GM18858 (cell line): ENCODE measurements around the gene IPO4.
"Not testable (repeated sequence)": the region's sequence is repeated elsewhere in the genome, so short reads cannot be mapped to it uniquely, and the experiment has no call there.

Source experiments
- ATAC-seq: cut with Tn5 transposase; IDR thresholded peaks from one replicate; pipeline ENCODE4 v1.9.1; 2021; ENCODE audit not compliant: unreplicated experiment

IPO4 gene, protein sequence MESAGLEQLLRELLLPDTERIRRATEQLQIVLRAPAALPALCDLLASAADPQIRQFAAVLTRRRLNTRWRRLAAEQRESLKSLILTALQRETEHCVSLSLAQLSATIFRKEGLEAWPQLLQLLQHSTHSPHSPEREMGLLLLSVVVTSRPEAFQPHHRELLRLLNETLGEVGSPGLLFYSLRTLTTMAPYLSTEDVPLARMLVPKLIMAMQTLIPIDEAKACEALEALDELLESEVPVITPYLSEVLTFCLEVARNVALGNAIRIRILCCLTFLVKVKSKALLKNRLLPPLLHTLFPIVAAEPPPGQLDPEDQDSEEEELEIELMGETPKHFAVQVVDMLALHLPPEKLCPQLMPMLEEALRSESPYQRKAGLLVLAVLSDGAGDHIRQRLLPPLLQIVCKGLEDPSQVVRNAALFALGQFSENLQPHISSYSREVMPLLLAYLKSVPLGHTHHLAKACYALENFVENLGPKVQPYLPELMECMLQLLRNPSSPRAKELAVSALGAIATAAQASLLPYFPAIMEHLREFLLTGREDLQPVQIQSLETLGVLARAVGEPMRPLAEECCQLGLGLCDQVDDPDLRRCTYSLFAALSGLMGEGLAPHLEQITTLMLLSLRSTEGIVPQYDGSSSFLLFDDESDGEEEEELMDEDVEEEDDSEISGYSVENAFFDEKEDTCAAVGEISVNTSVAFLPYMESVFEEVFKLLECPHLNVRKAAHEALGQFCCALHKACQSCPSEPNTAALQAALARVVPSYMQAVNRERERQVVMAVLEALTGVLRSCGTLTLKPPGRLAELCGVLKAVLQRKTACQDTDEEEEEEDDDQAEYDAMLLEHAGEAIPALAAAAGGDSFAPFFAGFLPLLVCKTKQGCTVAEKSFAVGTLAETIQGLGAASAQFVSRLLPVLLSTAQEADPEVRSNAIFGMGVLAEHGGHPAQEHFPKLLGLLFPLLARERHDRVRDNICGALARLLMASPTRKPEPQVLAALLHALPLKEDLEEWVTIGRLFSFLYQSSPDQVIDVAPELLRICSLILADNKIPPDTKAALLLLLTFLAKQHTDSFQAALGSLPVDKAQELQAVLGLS

DNA sequence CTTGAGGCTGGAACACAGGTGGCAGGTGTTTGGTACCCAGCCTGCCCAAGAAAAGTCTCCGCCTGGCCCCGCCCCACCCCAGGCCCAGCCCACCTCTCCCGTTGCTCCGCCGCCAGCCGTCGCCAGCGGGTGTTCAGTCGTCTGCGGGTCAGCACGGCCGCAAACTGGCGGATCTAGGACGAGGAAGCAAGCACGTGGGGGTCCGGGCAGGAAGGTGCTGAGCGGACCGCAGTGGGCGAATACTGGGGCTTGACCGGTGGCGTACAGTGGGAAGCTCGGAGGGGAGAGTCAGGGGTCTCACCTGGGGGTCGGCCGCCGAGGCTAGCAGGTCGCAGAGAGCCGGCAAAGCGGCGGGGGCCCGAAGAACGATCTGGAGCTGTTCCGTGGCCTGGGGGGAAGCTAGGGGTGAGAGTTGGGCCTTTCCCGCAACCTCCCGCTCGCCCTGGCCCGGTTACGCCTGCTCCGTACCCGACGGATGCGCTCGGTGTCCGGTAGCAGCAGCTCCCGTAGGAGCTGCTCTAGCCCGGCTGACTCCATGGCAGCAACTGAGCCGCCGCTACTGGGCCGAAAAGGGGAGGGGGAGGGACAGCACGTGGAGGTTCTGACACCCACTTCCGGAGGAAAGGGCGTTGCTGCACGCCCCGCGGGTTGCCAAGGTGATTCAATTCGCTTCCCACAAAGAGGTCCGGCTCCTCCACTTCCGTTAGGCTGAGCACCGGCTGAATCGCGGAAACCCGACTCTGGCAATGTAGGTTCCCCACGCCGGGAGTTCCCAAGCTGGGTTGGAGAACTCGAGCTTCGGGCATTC, at the start of gene IPO4:
Gene IPO4, minus strand, starts transcription at position 566 of the 808 bp plus-strand sequence. Its CDS starts 29 bp downstream, at position 537.
- ATAC-seq = peak; percentile 88

DNA sequence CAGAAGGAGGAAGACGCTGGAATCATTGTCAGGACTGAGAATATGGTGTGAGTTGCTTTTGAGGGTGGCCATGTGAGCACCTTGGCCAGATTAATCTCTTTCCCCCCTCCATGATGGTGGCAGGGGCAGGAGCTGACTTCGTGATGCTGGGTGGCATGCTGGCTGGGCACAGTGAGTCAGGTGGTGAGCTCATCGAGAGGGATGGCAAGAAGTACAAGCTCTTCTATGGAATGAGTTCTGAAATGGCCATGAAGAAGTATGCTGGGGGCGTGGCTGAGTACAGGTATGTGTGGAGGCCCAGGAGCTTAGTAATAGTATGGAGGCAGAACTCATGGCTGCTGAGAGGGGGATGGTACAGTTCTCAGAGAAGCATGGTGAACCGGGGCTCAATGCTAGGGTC, 49.5 kb upstream of the IPO4 start:
- ATAC-seq = no peak

DNA sequence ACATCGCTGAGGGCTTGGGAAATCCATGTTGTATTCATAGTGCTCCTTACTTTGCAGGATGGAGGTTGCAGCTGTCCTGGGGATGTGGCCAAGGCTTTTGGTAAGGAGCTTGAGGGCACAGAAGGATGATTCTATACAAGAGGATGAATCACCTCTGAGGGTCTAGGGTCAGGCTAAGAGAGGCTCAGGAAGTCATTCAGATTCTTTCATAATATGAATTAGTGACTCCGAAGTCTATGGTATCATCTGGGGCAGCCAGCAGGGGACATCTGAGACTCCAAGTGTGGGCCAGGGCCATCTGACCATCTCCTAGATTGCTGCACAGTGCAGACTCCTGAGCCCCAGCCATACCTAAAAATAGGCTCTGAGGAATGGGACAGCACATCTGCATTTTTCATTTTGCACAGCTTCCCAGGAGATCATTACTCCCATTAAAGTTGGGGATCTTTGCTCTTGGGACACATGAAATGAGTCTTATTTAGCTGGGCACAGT, 48.9 kb upstream of the IPO4 start:
- ATAC-seq = no peak

DNA sequence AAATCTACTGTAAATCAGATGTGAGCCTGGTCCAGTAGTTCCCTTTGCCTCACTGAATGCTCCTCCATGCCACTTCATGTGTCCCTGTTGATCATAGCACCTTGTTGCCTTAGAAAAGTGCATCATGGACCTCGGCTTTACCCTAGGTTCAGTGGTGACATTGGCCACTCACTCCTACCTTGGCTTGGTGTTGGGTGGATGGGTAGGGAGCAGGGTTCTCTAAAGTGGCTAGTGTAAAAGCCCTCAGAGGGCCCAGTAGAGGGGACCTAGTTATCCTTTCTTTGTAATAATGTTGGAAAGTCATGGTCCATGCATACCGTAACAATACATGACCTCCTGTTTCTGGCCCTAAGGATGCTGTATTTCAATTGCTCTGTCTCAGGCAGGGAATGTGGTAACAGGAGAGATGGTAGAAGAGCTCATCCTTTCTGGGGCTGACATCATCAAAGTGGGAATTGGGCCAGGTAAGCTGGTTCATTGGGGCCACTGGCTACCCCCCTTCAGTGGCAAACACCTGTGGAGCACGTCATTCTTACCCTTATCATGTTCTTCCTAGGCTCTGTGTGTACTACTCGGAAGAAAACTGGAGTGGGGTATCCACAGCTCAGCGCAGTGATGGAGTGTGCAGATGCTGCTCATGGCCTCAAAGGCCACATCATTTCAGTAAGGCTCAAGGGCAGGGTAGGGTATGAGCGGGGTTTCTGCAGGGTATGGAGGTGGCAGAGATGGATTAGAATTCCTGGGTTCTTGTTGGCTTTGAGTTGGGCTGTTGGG, 48.3 kb upstream of the IPO4 start:
- ATAC-seq = no peak

DNA sequence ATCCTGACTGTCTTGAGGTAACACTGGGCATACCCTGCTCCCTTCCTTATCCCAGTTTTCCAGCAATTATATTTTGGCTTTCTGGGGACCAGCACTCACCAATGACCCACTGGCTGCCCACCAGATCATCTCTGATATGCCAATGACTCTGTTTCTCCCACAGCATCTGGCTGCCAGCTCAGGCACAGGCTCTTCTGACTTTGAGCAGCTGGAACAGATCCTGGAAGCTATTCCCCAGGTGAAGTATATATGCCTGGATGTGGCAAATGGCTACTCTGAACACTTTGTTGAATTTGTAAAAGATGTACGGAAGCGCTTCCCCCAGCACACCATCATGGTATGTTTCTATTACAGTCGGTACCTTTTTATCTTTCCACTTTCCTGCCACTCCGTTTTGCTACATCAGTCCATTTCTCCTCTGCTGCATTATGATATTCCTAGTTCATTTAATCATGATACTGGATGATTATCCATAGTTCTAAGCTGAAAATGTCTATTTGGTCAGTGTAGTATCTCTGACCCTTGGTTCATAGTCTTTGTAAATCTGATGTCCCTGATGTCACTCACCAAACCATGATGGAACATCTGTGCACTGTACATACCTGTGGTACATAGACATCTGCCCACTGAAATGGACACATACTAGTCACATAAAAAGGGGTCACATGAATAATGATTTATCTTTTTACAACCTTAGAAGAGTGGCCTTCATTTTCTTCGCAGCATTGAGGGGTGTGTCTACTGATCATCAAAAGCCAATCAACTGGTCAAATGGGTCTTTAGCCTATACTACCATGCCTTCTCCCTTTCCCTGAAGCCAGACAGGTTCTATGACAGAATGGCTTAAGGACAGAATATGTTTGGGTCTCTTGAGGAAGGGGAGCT, 47.4 kb upstream of the IPO4 start:
- no peak for ATAC-seq

DNA sequence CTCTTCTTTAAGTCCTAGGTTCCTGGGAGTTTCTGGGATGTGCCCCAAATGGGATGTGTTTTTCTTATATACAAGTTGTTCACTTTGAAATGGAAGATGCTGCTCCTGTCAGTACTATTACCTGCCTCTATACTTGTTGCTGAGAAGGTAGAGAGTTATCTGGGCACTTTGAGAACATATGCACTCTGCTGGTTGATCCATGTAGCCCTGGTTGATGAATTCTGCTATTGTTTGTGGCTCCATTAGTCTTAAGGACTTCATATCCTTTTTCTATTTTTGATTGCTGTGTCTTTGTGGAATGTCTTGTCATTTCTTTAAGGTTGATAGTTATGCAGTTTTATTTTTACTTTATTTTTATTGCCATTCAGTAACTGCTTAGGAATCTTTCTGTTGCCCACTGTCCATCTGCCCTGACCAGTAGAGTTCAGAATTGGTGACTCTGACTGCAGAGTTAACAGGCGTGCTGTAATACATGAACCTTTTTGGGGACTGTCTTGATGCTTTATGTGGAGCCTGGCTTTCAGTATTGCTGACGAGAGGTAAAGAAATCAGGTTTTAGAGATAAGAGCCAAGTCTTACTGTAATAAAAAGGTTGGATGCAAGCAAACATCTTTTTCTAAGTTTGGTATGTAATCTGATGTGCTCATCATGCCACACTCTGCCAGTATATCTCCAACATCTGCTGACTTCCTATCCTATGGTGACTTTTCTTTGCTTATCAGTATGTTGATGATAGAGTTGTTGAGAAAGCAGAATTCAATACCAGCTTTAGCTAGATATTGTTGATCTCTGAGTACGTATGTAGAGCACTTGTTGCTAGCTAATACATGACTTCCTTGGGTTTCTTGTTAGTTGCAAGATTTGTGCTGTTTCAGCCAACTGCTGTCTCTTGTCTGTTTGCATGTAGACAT, 45.7 kb upstream of the IPO4 start:
- ATAC-seq = no peak

DNA sequence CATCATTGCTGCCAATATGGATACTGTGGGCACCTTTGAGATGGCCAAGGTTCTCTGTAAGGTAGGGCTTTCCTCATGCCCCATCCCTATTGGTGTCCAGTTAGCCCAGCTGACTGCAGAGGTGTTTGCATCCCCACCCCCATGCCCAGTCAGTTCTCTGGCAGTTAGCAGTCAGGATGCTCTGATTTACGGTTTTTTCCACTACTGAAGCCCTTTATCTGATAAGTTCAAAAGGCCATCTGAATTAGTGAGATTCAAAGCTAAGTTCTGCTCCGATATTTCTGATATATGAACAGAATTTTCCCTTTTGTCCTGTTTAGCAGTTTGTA, 44.9 kb upstream of the IPO4 start:
- ATAC-seq = no peak

DNA sequence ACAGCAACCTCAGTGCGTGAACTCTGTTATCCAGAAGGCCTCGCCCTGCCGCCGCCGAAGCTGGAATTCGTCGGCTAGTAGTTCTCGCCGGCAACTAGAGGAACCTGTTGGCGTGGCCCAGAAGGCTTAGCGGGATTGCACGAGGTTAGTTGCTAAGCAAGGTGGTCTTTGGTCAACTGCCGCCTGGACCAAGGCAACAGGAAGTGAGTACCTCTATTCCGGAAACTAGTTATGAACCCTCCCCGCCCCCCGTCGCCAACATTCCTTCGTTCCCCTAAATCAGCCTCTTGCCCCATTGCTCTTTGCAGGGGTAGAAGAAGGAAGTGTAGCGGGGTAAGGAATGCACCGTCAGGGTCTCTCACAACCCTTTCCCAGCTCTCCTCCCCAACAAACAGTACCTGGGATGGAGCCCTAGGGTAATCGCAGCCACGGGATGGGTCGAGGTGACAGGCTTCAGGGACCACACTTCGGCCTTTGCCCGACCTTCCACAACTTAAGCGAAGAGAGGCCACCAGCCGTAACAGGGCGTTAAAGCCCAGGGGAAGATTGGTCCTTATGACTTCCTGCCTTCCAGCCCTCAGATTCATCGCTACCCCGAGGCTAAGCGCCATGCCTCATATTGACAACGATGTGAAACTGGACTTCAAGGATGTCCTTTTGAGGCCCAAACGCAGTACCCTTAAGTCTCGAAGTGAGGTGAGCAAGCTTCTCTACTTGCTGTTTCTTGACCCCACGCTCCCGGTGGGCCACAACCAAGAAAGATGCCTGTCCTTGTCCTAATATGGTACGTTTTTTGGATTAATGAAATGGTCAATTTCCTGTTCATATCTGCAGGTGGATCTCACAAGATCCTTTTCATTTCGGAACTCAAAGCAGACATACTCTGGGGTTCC, 44.3 kb upstream of the IPO4 start, which contains the start of gene GMPR2:
Gene GMPR2, plus strand, starts transcription at position 285 of the 893 bp plus-strand sequence. Its CDS starts 325 bp downstream, at position 610.
- peak; percentile 34 for ATAC-seq

DNA sequence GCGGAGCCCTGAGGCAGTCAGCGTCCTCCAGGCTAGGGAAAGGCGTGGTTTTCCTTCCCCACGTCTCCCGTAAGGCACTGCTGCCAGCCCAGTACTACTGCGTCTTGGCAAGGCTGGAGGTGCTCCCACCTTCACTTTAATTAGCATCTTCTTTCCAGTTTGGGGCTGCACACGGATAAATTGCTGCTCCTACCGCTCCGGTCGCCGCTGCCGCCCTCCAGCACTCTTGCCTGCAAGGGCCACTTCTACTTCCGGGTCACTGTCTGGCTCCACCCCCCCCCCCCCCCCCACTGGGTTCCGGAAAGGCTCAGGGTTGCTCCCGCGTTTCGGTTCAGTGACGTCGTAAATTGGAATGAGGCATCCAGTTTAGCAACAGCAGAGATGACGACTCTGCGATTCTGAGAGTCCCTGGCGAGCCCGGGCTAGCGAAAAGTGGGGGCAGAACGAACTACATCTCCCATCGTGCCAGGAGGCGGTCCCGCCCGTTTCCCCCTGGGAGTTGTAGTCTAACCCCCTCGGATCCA, 43.6 kb upstream of the IPO4 start, which contains the start of gene NEDD8:
Gene NEDD8, minus strand, starts transcription at position 247 of the 524 bp plus-strand sequence. Its CDS starts 100 bp downstream, at position 147.
- ATAC-seq = peak; percentile 69

DNA sequence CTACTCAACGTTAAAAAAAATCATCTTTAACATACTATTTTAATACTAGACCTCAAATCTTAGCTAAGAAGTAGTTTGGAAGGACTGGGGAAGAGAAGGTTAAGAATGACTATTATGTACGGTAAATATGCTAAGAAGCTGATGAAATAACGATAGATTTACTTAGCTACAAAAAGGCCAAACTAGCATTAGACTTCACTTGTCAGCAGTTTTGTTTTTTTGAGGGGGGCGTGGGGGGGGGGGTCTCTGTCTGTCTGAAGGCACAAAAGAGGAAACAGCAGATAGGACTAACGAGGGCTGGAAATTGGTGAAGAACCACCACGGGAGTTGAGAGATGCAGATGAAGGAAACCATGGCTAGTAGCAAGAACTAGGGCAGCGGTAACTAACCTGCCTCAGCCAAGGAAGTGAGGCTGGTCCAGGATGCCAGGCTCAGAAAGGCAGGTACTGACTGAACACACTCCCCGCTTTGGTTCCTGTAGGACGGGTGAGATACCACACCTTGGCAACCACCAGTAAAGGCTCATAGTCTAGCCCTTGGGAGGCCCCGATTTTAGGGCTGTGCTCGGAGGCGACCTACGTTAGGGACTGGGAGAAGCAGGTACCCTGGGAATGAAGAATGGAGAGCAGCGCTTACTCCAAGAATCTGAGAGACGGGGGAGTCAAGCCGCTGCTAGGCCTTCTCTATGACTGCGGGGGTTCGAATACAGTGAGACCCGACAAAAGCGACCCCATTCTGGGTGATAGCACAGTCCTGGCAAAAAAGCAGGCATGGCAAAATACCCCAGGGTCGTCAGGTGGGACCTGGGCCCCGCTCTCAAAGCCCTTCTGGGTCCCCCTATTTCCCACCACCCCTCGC, 42.9 kb upstream of the IPO4 start:
- ATAC-seq = no peak

DNA sequence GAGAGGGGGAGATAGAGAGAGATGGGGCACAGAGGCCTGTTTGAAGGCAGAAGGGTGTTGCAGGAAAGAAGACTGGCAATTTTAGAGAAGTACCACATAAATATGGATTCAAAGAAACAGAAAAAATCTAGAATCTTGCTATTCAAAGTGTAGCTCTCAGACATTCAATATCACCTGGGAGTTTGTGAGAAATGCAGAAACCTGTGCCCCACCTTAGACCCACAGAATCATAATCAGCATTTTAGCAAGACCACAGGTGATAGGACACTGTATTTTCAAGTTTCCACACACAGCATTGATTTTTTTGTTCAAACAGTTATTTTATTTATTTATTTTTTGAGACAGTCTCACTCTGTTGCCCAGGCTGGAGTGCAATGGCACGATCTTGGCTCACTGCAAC, 40.3 kb upstream of the IPO4 start:
- no peak for ATAC-seq

DNA sequence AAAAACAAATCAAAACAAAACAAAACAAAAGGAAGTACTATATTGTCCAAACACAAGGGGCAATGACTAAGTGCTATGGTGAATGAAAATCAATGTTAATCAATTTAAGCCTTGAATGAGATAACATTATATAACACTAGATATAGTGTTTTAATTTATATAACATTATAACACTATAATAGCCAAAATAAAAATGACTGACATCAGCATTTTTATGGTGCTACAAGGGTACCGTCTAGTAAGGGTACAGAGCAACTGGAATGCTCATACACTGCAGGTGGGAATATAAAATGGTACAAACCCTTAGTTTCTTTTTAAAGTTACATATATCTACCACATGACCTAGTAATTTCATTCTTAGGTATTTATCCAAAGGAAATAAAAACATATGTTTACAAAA, 37.9 kb upstream of the IPO4 start:
- ATAC-seq = no peak

DNA sequence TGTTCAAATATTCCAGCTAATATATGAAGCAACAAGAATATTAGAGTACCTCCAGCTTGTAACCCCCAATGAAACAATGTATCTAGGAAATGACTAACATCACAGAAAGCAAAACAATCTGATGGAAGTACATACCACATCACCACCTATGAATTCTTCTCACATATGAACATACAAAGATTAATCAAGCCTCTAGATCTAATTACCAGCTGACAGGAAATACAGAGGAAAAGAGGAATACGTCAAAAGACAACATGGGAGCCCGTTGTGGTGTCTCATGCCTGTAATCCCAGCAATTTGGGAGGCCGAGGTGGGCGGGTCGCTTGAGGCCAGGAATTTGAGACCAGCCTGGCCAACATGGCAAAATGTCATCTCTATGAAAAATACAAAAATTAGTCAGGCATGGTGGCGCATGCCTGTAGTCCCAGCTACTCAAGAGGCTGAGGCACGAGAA, 36.0 kb upstream of the IPO4 start:
- ATAC-seq = no peak

DNA sequence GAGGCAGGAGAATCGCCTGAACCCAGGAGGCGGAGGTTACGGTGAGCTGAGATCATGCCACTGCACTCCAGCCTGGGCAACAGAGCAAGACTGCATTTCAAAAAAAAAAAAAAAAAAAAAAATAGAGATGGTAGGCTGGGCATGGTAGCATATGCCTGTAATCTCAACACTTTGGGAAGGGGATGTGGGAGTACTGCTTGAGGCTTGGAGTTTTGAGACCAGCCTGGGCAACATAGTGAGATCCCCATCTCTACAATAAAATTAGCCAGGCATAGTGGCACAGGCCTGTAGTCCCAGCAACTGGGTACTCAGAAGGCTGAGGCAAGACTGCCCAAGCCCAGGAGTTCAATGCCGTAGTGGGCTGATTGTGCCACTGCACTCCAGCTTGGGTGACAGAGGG, 34.4 kb upstream of the IPO4 start:
- ATAC-seq = not testable (repeated sequence)

DNA sequence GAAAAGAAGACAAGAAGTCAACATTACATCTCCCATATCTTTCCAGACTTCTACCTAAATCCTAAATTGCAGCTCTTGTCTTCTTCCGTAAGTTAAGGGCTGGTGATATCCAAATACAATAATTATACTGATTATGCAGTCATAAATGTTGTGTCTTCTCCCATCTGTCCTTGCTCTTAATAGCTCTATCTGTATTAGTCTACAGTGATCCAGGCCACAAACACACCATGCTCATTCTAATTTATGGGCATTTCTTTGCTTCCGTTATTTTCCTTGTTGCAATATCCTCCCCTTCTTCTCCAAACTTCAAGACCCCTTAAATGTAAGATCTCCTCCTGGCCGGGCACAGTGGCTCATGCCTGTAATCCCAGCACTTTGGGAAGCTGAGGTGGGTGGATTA, 30.9 kb upstream of the IPO4 start:
- ATAC-seq = no peak
